K562 (cell line): ENCODE data around the gene MERTK. TPM values are rescaled to one million over a fixed set of nuclear protein-coding genes. Genes with fewer than 3 reads are reported as not detected.

ENCODE experiments used
- EGR1 ChIP-seq: fragments of 450-650 bp; conservative IDR thresholded peaks from 2 replicates; pipeline ENCODE4 v1.6.1; 2017; ENCODE audit warnings: mild to moderate bottlenecking
- JUN ChIP-seq, 2 experiments: sonication (generic) in 1 of 2; formaldehyde crosslinking in 1 of 2; IDR thresholded peaks; 2 replicates each; pipeline versions ENCODE4 v1.6.1 to v1.8.0; 2012 to 2022; ENCODE audit warnings: borderline replicate concordance in 2 of 2, mild to moderate bottlenecking in 2 of 2, improper control_type of control experiment in 1 of 2, low read depth in 1 of 2, low read length in 1 of 2, missing genetic modification reagents in 1 of 2
- MECOM ChIP-seq: fragments of 250-450 bp; sonication (Bioruptor Pico); IDR thresholded peaks from 2 replicates; pipeline ENCODE4 v1.8.0; 2022; ENCODE audit warnings: inconsistent platforms
- NR1H2 ChIP-seq: sonication (generic); formaldehyde crosslinking; IDR thresholded peaks from 2 replicates; pipeline ENCODE4 v1.4.0; 2020; ENCODE audit warnings: mild to moderate bottlenecking, missing genetic modification reagents
- PRPF4 ChIP-seq: fragments of 200-400 bp; formaldehyde crosslinking; IDR thresholded peaks from one replicate; pipeline ENCODE4 v1.6.1; 2017; ENCODE audit warnings: low read length, low read depth, mild to moderate bottlenecking; ENCODE audit not compliant: insufficient read depth, poor library complexity, severe bottlenecking
- SPI1 ChIP-seq: IDR thresholded peaks from 2 replicates; pipeline ENCODE4 v1.6.1; 2011; ENCODE audit warnings: low read depth, low read length, control low read depth, borderline replicate concordance
- SREBF1 ChIP-seq: fragments of 150-350 bp; IDR thresholded peaks from 2 replicates; pipeline ENCODE4 v1.6.1; 2014; ENCODE audit warnings: antibody characterized with exemption, low read depth, low read length, borderline replicate concordance
- TAF7 ChIP-seq: fragments of 450-650 bp; IDR thresholded peaks from 2 replicates; pipeline ENCODE4 v1.6.1; 2016; ENCODE audit warnings: missing genetic modification characterization, missing compliant biosample characterization
- ZNF263 ChIP-seq: sonication (generic); formaldehyde crosslinking; IDR thresholded peaks from 2 replicates; pipeline ENCODE4 v1.8.0; 2022; ENCODE audit warnings: mild to moderate bottlenecking, missing genetic modification reagents, borderline replicate concordance
- ZNF318 ChIP-seq, 2 experiments: fragments of 450-650 bp; IDR thresholded peaks; 2 replicates each; pipeline ENCODE4 v1.6.1; 2016; ENCODE audit warnings: mild to moderate bottlenecking in 2 of 2, borderline replicate concordance in 1 of 2, low read depth in 1 of 2, moderate library complexity in 1 of 2
- ZNF445 ChIP-seq: fragments of 250-450 bp; sonication (Bioruptor Pico); IDR thresholded peaks from 2 replicates; pipeline ENCODE4 v1.4.0; 2020; ENCODE audit warnings: low read depth, mild to moderate bottlenecking, moderate library complexity
- ZSCAN32 ChIP-seq: fragments of 450-650 bp; formaldehyde crosslinking; IDR thresholded peaks from 2 replicates; pipeline ENCODE4 v1.4.0; 2020; ENCODE audit warnings: mild to moderate bottlenecking, moderate library complexity
- polyA plus RNA-seq, 8 experiments: library from polyadenylated mRNA; depleted of rRNA in 4 of 8; stranded (reverse) in 5 of 8; unstranded in 3 of 8; fragments of >200 nt; fragmentation: Nextera tagmentation in 2 of 8; fragmentation: Illumina TruSeq in 1 of 8; extraction: Ambion mirVana in 2 of 8; extraction: Trizol in 1 of 8; gene quantifications; 2 replicates each; pipeline versions ENCODE4 v1.2.1 to v1.2.3, GENCODE V29; 2011 to 2014; ENCODE audit warnings: inconsistent platforms in 1 of 8, missing spikeins in 1 of 8
- total RNA-seq, 7 experiments: library from RNA; depleted of rRNA in 6 of 7; stranded (reverse); fragments of >200 nt in 6 of 7; fragmentation: Illumina TruSeq in 2 of 7; extraction: Trizol in 2 of 7; gene quantifications; 2 replicates each; pipeline versions ENCODE4 v1.2.1 to v1.2.3, GENCODE V29; 2011 to 2021; ENCODE audit warnings: low replicate concordance in 1 of 7
- TF ChIP-seq, protein P1 (sequence below): IDR thresholded peaks from 2 replicates; pipeline ENCODE4 v1.6.1; 2012; ENCODE audit warnings: low read depth, low read length, improper control_type of control experiment, borderline replicate concordance
- TF ChIP-seq, protein P2 (sequence below): fragments of 200-800 bp; sonication (Bioruptor generic); IDR thresholded peaks from 2 replicates; pipeline ENCODE4 v1.6.1; 2017; ENCODE audit warnings: missing genetic modification characterization, missing compliant biosample characterization

Gene MERTK
- total and polyA plus RNA-seq, 9 of the 15 experiments (the other 6 are each of a cell fraction or from before 2014, with no cell fraction given) = 0.23 to 1.6 (median 0.74) TPM

DNA sequence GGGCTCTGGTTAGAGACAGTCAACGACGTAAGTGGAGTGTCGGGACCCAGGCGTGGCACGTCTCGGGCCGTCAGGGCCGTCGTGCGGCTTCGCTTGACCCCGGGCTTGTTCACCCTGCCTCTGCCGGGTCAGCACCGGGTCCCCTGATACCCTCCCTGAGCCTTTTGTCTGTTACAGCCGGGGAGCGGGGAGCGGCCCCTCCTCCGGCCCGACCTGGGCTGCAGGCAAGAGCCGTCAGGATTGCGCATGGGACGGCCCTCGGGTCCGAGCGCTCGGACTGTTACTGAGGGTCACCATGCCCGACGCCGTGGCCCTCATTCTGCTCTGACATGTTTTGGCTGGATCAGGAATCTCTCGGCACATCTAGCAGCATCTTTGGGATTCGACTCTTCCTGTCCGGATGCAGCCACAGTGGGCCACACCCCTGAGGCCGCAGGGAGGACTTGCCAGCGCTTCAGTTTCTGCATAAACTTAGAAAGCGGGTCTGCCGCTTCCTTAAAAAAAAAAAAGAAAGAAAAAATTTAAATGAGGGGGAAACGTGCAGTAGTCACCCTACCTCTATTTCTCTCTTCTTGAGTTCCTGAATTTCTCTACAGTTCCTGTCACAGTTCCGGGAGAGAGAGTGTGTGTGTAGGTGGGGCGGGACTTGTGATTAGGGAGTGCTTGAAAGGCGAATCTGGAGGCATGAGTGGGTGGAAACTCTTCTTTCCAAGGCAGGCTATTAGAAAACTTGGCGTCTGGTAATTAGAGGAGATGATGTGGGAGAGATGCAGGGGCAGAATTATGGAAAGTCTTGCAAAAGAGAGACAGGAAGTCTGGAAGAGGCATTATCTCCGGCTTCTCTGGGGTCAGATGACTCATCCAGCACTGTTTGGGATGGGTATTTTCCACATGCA, 157.6 kb downstream of the MERTK start (continued):
- TF ChIP-seq PRPF4 = no peak
- no peak for TF ChIP-seq TAF7 (tag)
- TF ChIP-seq EGR1 = peak; percentile 93
- TF ChIP-seq ZSCAN32 = no peak
- TF ChIP-seq MECOM = no peak
- TF ChIP-seq SPI1 = peak; percentile 41; the same call in 1 of the 2 replicates
- TF ChIP-seq JUN (IDR thresholded peaks at IDR 0.05; ENCODE audit: borderline replicate concordance, low read depth, low read length) = peak; percentile 75
- no peak for TF ChIP-seq JUN (CRISPR knock-in tag; IDR thresholded peaks at IDR 0.05; ENCODE audit: borderline replicate concordance)
- no peak for TF ChIP-seq ZNF445
- TF ChIP-seq, protein P1, sequence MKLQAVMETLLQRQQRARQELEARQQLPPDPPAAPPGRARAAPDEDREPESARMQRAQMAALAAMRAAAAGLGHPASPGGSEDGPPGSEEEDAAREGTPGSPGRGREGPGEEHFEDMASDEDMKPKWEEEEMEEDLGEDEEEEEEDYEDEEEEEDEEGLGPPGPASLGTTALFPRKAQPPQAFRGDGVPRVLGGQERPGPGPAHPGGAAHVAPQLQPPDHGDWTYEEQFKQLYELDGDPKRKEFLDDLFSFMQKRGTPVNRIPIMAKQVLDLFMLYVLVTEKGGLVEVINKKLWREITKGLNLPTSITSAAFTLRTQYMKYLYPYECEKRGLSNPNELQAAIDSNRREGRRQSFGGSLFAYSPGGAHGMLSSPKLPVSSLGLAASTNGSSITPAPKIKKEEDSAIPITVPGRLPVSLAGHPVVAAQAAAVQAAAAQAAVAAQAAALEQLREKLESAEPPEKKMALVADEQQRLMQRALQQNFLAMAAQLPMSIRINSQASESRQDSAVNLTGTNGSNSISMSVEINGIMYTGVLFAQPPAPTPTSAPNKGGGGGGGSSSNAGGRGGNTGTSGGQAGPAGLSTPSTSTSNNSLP = no peak; the same call in 1 of the 2 replicates
- TF ChIP-seq SREBF1 = no peak
- TF ChIP-seq NR1H2 (CRISPR knock-in tag) = no peak
- no peak for TF ChIP-seq ZNF318 (IDR thresholded peaks at IDR 0.05; ENCODE audit: borderline replicate concordance in 1 of 2, low read depth in 1 of 2)
- no peak for TF ChIP-seq ZNF263 (CRISPR knock-in tag)
- TF ChIP-seq, protein P2, sequence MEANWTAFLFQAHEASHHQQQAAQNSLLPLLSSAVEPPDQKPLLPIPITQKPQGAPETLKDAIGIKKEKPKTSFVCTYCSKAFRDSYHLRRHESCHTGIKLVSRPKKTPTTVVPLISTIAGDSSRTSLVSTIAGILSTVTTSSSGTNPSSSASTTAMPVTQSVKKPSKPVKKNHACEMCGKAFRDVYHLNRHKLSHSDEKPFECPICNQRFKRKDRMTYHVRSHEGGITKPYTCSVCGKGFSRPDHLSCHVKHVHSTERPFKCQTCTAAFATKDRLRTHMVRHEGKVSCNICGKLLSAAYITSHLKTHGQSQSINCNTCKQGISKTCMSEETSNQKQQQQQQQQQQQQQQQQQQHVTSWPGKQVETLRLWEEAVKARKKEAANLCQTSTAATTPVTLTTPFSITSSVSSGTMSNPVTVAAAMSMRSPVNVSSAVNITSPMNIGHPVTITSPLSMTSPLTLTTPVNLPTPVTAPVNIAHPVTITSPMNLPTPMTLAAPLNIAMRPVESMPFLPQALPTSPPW (CRISPR knock-in tag) = no peak; the same call in 1 of the 2 replicates
